Ovary (tissue), 3 donors: ENCODE measurements around the gene TMEM182.

Experiments
- CTCF ChIP-seq, 3 donors: fragments of 450-650 bp in 2 of 3; fragments of 200-600 bp in 1 of 3; IDR thresholded peaks; one replicate each; pipeline versions ENCODE4 v1.5.1 to v1.8.0; 2016 to 2022; ENCODE audit warnings: antibody characterized with exemption in 3 of 3, mild to moderate bottlenecking in 1 of 3
- EP300 ChIP-seq: sonication (generic); formaldehyde crosslinking; IDR thresholded peaks from one replicate; pipeline ENCODE4 v1.6.1; 2017; ENCODE audit warnings: antibody characterized with exemption
- donor health status: DM: no; HTN: no; CAD: no.

DNA sequence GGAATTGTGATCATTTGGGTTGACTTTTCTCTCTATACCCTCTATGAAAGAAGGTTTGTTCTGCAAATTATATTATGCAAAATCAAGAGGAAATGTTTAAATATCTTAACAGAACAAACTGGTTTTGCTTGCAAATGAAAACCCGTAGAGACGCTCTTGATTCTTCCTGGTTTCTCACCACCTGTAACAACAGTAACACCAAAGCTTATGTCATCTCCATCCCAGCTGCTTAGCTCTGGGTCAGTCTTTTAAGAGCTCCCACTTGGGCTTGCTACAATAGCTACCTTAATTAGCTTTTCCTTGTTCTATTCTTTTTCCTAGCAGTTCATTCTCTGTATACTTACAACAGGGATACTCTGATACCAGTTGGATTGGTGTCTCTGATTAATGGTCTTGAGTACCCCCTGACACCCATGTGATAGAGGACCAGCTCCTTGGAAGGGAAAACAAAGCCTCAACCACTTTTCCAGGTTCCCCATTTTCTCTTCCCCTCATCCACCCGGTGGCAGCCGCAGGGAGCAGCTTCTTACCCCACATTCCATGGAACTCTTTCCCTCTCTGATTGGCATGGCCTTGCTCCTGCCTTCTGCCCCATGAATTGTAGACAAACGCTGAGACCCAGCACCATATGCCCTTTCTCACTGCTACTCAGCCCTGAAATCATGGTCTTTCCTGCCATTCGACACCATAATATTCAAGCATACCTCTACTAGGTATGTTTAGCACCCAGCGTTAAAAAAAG lies 27.7 kb downstream of the TMEM182 start:
- TF ChIP-seq CTCF (IDR thresholded peaks at IDR 0.05), result no peak
- TF ChIP-seq EP300, result no peak
